HEK293 (cell line): Measurements from ENCODE around the gene CHD2.

ENCODE experiments used
- HOXA7 ChIP-seq: sonication (generic); formaldehyde crosslinking; IDR thresholded peaks from 2 replicates; pipeline ENCODE4 v1.8.1; 2022; ENCODE audit warnings: missing genetic modification reagents, borderline replicate concordance
- KLF17 ChIP-seq: fragments of 450-650 bp; formaldehyde crosslinking; IDR thresholded peaks from 2 replicates; pipeline ENCODE4 v1.5.1; 2016; ENCODE audit warnings: missing biosample characterization, missing genetic modification characterization
- ZBTB48 ChIP-seq: fragments of 450-650 bp; formaldehyde crosslinking; IDR thresholded peaks from 2 replicates; pipeline ENCODE4 v1.5.1; 2016; ENCODE audit warnings: missing biosample characterization, missing genetic modification characterization
- ZNF112 ChIP-seq: fragments of 450-650 bp; formaldehyde crosslinking; IDR thresholded peaks from 2 replicates; pipeline ENCODE4 v1.5.0; 2017; ENCODE audit warnings: missing biosample characterization, missing genetic modification characterization
- ZNF211 ChIP-seq: fragments of 450-650 bp; formaldehyde crosslinking; IDR thresholded peaks from 2 replicates; pipeline ENCODE4 v1.5.1; 2016; ENCODE audit warnings: low read depth, missing biosample characterization, missing genetic modification characterization
- ZNF239 ChIP-seq: fragments of 450-650 bp; formaldehyde crosslinking; IDR thresholded peaks from 2 replicates; pipeline ENCODE4 v1.5.1; 2016; ENCODE audit warnings: missing biosample characterization, missing genetic modification characterization
- ZNF26 ChIP-seq: fragments of 450-650 bp; formaldehyde crosslinking; IDR thresholded peaks from 2 replicates; pipeline ENCODE4 v1.5.1; 2016; ENCODE audit warnings: missing biosample characterization, missing genetic modification characterization
- ZNF341 ChIP-seq: fragments of 450-650 bp; formaldehyde crosslinking; IDR thresholded peaks from 2 replicates; pipeline ENCODE4; 2016; ENCODE audit warnings: low read depth, missing biosample characterization, missing genetic modification characterization
- ZNF350 ChIP-seq: fragments of 450-650 bp; formaldehyde crosslinking; IDR thresholded peaks from 2 replicates; pipeline ENCODE4 v1.5.0; 2017; ENCODE audit warnings: missing biosample characterization, mild to moderate bottlenecking, missing genetic modification characterization
- ZNF366 ChIP-seq: fragments of 450-650 bp; formaldehyde crosslinking; conservative IDR thresholded peaks from 2 replicates; pipeline ENCODE4 v1.5.1; 2016; ENCODE audit warnings: missing biosample characterization, missing genetic modification characterization
- ZNF518A ChIP-seq: fragments of 450-650 bp; formaldehyde crosslinking; conservative IDR thresholded peaks from 2 replicates; pipeline ENCODE4 v1.5.1; 2016; ENCODE audit warnings: low read depth, missing biosample characterization, missing genetic modification characterization
- ZNF585B ChIP-seq: fragments of 450-650 bp; formaldehyde crosslinking; IDR thresholded peaks from 2 replicates; pipeline ENCODE4 v1.5.1; 2016; ENCODE audit warnings: missing biosample characterization, missing genetic modification characterization
- ZNF610 ChIP-seq: fragments of 450-650 bp; formaldehyde crosslinking; IDR thresholded peaks from 2 replicates; pipeline ENCODE4 v1.5.1; 2016; ENCODE audit warnings: missing biosample characterization, missing genetic modification characterization, borderline replicate concordance
- ZNF629 ChIP-seq: fragments of 450-650 bp; formaldehyde crosslinking; IDR thresholded peaks from 2 replicates; pipeline ENCODE4 v1.5.1; 2017; ENCODE audit warnings: missing biosample characterization, missing genetic modification characterization
- ZNF701 ChIP-seq: fragments of 450-650 bp; formaldehyde crosslinking; IDR thresholded peaks from 2 replicates; pipeline ENCODE4 v1.5.1; 2016; ENCODE audit warnings: missing biosample characterization, missing genetic modification characterization
- ZNF777 ChIP-seq: fragments of 450-650 bp; formaldehyde crosslinking; IDR thresholded peaks from 2 replicates; pipeline ENCODE4 v1.5.1; 2017; ENCODE audit warnings: missing biosample characterization, missing genetic modification characterization, borderline replicate concordance
- ZNF791 ChIP-seq: fragments of 450-650 bp; formaldehyde crosslinking; IDR thresholded peaks from 2 replicates; pipeline ENCODE4 v1.5.1; 2016; ENCODE audit warnings: missing biosample characterization, missing genetic modification characterization
- ZNF837 ChIP-seq: fragments of 450-650 bp; formaldehyde crosslinking; IDR thresholded peaks from 2 replicates; pipeline ENCODE4 v1.5.1; 2016; ENCODE audit warnings: missing biosample characterization, missing genetic modification characterization
- ZSCAN23 ChIP-seq: fragments of 450-650 bp; formaldehyde crosslinking; IDR thresholded peaks from 2 replicates; pipeline ENCODE4 v1.5.1; 2016; ENCODE audit warnings: missing biosample characterization, missing genetic modification characterization
- TF ChIP-seq, protein P1 (sequence below): fragments of 450-650 bp; formaldehyde crosslinking; IDR thresholded peaks from 2 replicates; pipeline ENCODE4 v1.5.1; 2016; ENCODE audit warnings: missing biosample characterization, missing genetic modification characterization, low read depth
- TF ChIP-seq, protein P2 (sequence below): fragments of 450-650 bp; formaldehyde crosslinking; IDR thresholded peaks from 2 replicates; pipeline ENCODE4 v1.5.1; 2016; ENCODE audit warnings: missing biosample characterization, missing genetic modification characterization, borderline replicate concordance

CHD2 gene

GRCh38 chr15:93030430-93031102 lies 130.4 kb downstream of the CHD2 start (continued):
- TF ChIP-seq ZNF112 (tag by site-specific recombination) (no peak), ZNF837 (tag by site-specific recombination) (no peak), ZSCAN23 (tag by site-specific recombination) (no peak), ZNF701 (no peak), ZNF518A (tag by site-specific recombination) (no peak), ZNF26 (tag by site-specific recombination) (no peak), KLF17 (tag by site-specific recombination) (no peak), ZNF239 (tag by site-specific recombination) (no peak), ZNF585B (tag by site-specific recombination) (no peak), HOXA7 (CRISPR knock-in tag) (no peak), ZNF341 (tag by site-specific recombination) (peak; percentile 66), ZNF629 (tag by site-specific recombination) (no peak), ZNF610 (tag by site-specific recombination) (no peak), ZNF791 (tag by site-specific recombination) (no peak), ZNF350 (tag by site-specific recombination) (no peak), ZNF366 (tag by site-specific recombination) (no peak), ZNF777 (tag by site-specific recombination) (no peak), ZBTB48 (tag by site-specific recombination) (peak; percentile 28; the same call in 1 of the 2 replicates), ZNF211 (tag by site-specific recombination) (no peak)
- TF ChIP-seq, protein P1, sequence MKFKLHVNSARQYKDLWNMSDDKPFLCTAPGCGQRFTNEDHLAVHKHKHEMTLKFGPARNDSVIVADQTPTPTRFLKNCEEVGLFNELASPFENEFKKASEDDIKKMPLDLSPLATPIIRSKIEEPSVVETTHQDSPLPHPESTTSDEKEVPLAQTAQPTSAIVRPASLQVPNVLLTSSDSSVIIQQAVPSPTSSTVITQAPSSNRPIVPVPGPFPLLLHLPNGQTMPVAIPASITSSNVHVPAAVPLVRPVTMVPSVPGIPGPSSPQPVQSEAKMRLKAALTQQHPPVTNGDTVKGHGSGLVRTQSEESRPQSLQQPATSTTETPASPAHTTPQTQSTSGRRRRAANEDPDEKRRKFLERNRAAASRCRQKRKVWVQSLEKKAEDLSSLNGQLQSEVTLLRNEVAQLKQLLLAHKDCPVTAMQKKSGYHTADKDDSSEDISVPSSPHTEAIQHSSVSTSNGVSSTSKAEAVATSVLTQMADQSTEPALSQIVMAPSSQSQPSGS (tag by site-specific recombination) = no peak
- TF ChIP-seq, protein P2, sequence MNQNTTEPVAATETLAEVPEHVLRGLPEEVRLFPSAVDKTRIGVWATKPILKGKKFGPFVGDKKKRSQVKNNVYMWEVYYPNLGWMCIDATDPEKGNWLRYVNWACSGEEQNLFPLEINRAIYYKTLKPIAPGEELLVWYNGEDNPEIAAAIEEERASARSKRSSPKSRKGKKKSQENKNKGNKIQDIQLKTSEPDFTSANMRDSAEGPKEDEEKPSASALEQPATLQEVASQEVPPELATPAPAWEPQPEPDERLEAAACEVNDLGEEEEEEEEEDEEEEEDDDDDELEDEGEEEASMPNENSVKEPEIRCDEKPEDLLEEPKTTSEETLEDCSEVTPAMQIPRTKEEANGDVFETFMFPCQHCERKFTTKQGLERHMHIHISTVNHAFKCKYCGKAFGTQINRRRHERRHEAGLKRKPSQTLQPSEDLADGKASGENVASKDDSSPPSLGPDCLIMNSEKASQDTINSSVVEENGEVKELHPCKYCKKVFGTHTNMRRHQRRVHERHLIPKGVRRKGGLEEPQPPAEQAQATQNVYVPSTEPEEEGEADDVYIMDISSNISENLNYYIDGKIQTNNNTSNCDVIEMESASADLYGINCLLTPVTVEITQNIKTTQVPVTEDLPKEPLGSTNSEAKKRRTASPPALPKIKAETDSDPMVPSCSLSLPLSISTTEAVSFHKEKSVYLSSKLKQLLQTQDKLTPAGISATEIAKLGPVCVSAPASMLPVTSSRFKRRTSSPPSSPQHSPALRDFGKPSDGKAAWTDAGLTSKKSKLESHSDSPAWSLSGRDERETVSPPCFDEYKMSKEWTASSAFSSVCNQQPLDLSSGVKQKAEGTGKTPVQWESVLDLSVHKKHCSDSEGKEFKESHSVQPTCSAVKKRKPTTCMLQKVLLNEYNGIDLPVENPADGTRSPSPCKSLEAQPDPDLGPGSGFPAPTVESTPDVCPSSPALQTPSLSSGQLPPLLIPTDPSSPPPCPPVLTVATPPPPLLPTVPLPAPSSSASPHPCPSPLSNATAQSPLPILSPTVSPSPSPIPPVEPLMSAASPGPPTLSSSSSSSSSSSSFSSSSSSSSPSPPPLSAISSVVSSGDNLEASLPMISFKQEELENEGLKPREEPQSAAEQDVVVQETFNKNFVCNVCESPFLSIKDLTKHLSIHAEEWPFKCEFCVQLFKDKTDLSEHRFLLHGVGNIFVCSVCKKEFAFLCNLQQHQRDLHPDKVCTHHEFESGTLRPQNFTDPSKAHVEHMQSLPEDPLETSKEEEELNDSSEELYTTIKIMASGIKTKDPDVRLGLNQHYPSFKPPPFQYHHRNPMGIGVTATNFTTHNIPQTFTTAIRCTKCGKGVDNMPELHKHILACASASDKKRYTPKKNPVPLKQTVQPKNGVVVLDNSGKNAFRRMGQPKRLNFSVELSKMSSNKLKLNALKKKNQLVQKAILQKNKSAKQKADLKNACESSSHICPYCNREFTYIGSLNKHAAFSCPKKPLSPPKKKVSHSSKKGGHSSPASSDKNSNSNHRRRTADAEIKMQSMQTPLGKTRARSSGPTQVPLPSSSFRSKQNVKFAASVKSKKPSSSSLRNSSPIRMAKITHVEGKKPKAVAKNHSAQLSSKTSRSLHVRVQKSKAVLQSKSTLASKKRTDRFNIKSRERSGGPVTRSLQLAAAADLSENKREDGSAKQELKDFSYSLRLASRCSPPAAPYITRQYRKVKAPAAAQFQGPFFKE (tag by site-specific recombination) = no peak
